Measurements from ENCODE around the gene SRMS. TPM values are rescaled to one million over a fixed set of nuclear protein-coding genes. Genes with fewer than 3 reads are reported as not detected.

The SRMS gene
- total and polyA plus RNA-seq, 2 of the 13 experiments (the other 11 are each of a cell fraction or from before 2014, with no cell fraction given): not detected

DNA sequence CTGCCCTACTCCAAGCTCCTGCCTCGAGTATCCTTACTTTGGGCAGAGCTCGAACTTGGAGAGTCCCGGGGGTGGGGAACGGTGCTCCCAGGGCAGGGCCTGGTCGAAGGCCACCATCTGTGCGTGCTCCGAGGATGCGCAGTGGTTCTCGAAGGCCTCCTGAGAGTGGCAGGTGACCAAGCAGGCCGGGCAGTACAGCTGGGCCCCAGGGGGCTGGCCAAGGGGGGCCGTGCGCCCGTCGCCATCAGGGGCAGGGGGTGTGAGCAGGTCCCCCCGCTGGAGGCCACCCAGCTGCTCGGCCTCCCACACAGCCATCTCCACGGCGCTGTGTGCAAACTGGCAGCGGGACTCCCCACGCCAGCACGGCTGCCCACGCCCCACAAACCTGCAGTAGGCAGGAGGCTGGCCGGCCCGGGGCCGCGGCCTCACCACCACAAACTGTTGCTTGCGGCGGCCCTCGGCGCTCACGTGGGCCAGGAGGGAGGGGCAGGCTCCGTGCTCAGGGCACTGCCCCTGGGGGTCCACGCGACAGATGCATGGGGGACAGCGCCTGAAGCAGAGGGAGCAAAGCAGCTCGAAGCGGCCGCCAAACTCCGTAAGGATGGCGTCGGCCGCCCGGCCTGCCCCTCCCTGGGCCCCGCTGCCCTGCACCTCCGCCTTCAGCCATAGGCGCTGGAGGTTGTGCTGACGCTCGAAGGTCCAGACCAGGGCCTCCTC is 24.7 kb upstream of the SRMS start (continued):
- TF ChIP-seq, protein P1, sequence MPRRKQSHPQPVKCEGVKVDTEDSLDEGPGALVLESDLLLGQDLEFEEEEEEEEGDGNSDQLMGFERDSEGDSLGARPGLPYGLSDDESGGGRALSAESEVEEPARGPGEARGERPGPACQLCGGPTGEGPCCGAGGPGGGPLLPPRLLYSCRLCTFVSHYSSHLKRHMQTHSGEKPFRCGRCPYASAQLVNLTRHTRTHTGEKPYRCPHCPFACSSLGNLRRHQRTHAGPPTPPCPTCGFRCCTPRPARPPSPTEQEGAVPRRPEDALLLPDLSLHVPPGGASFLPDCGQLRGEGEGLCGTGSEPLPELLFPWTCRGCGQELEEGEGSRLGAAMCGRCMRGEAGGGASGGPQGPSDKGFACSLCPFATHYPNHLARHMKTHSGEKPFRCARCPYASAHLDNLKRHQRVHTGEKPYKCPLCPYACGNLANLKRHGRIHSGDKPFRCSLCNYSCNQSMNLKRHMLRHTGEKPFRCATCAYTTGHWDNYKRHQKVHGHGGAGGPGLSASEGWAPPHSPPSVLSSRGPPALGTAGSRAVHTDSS (CRISPR knock-in tag; conservative IDR thresholded peaks at IDR 0.05): no peak
- TF ChIP-seq ZNF788 (CRISPR knock-in tag; IDR thresholded peaks at IDR 0.05; ENCODE audit: borderline replicate concordance) (peak; percentile 44; the same call in 1 of the 2 replicates), RNF2 (conservative IDR thresholded peaks at IDR 0.05; ENCODE audit: low read depth) (no peak), SRY (CRISPR knock-in tag; IDR thresholded peaks at IDR 0.05) (no peak), ZNF567 (CRISPR knock-in tag; IDR thresholded peaks at IDR 0.05; ENCODE audit: borderline replicate concordance) (0 out of 2 replicates have a peak, but pooled peaks have one; percentile 17), MYC (CRISPR knock-in tag; IDR thresholded peaks at IDR 0.05; ENCODE audit: borderline replicate concordance) (no peak), RBFOX2 (IDR thresholded peaks at IDR 0.05; ENCODE audit: low read depth, low read length) (0 out of 2 replicates have a peak, but pooled peaks have one; percentile 36), AGO2 (optimal IDR thresholded peaks at IDR 0.05; ENCODE audit: low read depth, low read length) (no peak), ZZZ3 (CRISPR knock-in tag; IDR thresholded peaks at IDR 0.05; ENCODE audit: borderline replicate concordance) (no peak), MEIS1 (CRISPR knock-in tag; IDR thresholded peaks at IDR 0.05; ENCODE audit: borderline replicate concordance) (no peak), HES4 (CRISPR knock-in tag; IDR thresholded peaks at IDR 0.05; ENCODE audit: borderline replicate concordance) (peak; percentile 48; the same call in 1 of the 2 replicates), PCBP1 (IDR thresholded peaks at IDR 0.05; ENCODE audit: borderline replicate concordance, low read depth, low read length) (no peak), RAD51 (IDR thresholded peaks at IDR 0.05; ENCODE audit: borderline replicate concordance) (no peak), SNAI1 (CRISPR knock-in tag; IDR thresholded peaks at IDR 0.05; ENCODE audit: borderline replicate concordance) (no peak), FOXO1 (CRISPR knock-in tag; IDR thresholded peaks at IDR 0.05) (no peak)
- TF ChIP-seq, protein P2, sequence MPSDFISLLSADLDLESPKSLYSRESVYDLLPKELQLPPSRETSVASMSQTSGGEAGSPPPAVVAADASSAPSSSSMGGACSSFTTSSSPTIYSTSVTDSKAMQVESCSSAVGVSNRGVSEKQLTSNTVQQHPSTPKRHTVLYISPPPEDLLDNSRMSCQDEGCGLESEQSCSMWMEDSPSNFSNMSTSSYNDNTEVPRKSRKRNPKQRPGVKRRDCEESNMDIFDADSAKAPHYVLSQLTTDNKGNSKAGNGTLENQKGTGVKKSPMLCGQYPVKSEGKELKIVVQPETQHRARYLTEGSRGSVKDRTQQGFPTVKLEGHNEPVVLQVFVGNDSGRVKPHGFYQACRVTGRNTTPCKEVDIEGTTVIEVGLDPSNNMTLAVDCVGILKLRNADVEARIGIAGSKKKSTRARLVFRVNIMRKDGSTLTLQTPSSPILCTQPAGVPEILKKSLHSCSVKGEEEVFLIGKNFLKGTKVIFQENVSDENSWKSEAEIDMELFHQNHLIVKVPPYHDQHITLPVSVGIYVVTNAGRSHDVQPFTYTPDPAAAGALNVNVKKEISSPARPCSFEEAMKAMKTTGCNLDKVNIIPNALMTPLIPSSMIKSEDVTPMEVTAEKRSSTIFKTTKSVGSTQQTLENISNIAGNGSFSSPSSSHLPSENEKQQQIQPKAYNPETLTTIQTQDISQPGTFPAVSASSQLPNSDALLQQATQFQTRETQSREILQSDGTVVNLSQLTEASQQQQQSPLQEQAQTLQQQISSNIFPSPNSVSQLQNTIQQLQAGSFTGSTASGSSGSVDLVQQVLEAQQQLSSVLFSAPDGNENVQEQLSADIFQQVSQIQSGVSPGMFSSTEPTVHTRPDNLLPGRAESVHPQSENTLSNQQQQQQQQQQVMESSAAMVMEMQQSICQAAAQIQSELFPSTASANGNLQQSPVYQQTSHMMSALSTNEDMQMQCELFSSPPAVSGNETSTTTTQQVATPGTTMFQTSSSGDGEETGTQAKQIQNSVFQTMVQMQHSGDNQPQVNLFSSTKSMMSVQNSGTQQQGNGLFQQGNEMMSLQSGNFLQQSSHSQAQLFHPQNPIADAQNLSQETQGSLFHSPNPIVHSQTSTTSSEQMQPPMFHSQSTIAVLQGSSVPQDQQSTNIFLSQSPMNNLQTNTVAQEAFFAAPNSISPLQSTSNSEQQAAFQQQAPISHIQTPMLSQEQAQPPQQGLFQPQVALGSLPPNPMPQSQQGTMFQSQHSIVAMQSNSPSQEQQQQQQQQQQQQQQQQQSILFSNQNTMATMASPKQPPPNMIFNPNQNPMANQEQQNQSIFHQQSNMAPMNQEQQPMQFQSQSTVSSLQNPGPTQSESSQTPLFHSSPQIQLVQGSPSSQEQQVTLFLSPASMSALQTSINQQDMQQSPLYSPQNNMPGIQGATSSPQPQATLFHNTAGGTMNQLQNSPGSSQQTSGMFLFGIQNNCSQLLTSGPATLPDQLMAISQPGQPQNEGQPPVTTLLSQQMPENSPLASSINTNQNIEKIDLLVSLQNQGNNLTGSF (CRISPR knock-in tag; IDR thresholded peaks at IDR 0.05): no peak
- TF ChIP-seq, protein P3, sequence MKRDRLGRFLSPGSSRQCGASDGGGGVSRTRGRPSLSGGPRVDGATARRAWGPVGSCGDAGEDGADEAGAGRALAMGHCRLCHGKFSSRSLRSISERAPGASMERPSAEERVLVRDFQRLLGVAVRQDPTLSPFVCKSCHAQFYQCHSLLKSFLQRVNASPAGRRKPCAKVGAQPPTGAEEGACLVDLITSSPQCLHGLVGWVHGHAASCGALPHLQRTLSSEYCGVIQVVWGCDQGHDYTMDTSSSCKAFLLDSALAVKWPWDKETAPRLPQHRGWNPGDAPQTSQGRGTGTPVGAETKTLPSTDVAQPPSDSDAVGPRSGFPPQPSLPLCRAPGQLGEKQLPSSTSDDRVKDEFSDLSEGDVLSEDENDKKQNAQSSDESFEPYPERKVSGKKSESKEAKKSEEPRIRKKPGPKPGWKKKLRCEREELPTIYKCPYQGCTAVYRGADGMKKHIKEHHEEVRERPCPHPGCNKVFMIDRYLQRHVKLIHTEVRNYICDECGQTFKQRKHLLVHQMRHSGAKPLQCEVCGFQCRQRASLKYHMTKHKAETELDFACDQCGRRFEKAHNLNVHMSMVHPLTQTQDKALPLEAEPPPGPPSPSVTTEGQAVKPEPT (CRISPR knock-in tag; IDR thresholded peaks at IDR 0.05; ENCODE audit: low read depth): no peak
- TF ChIP-seq, protein P4, sequence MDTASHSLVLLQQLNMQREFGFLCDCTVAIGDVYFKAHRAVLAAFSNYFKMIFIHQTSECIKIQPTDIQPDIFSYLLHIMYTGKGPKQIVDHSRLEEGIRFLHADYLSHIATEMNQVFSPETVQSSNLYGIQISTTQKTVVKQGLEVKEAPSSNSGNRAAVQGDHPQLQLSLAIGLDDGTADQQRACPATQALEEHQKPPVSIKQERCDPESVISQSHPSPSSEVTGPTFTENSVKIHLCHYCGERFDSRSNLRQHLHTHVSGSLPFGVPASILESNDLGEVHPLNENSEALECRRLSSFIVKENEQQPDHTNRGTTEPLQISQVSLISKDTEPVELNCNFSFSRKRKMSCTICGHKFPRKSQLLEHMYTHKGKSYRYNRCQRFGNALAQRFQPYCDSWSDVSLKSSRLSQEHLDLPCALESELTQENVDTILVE (CRISPR knock-in tag; IDR thresholded peaks at IDR 0.05): no peak
- TF ChIP-seq, protein P5, sequence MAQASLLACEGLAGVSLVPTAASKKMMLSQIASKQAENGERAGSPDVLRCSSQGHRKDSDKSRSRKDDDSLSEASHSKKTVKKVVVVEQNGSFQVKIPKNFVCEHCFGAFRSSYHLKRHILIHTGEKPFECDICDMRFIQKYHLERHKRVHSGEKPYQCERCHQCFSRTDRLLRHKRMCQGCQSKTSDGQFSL (CRISPR knock-in tag; IDR thresholded peaks at IDR 0.05): no peak
